SU-DHL-6 (cell line): ENCODE measurements around the gene POLR3H.

Source experiments
- H2AFZ ChIP-seq: fragments of 200-600 bp; sonication (generic); 2 replicates; pipeline ENCODE4 v1.6.1; 2014; ENCODE audit warnings: low read depth, mild to moderate bottlenecking, moderate library complexity, mixed read lengths, antibody characterized with exemption, low read length; ENCODE audit not compliant: severe bottlenecking
- H3F3A ChIP-seq: fragments of 200-600 bp; shearing (Covaris generic); 2 replicates; pipeline ENCODE4 v1.6.0; 2016; ENCODE audit warnings: antibody characterized with exemption, mild to moderate bottlenecking; ENCODE audit not compliant: insufficient read depth
- H3K27ac ChIP-seq: fragments of 200-600 bp; sonication (generic); 2 replicates; pipeline ENCODE4 v1.5.1; 2016; ENCODE audit warnings: low read depth, mild to moderate bottlenecking, low read length, moderate library complexity, mixed read lengths
- H3K27me3 ChIP-seq: fragments of 200-600 bp; sonication (generic), shearing (Covaris generic); 2 replicates; pipeline ENCODE4 v1.6.0; 2014; ENCODE audit warnings: mild to moderate bottlenecking, low read length
- H3K36me3 ChIP-seq: fragments of 200-600 bp; sonication (generic); 2 replicates; pipeline ENCODE4 v1.6.1; 2014; ENCODE audit warnings: mild to moderate bottlenecking, low read length, mixed read lengths
- H3K4me2 ChIP-seq: fragments of 300-600, 200-600 bp; shearing (Covaris generic), sonication (generic); 2 replicates; pipeline ENCODE4 v1.6.0; 2014; ENCODE audit warnings: low read length, low read depth, mild to moderate bottlenecking; ENCODE audit not compliant: poor library complexity, severe bottlenecking
- H3K4me3 ChIP-seq: fragments of 200-600 bp; sonication (generic); 2 replicates; pipeline ENCODE4 v1.5.1; 2014; ENCODE audit warnings: antibody characterized with exemption, low read length, mild to moderate bottlenecking, mixed read lengths; ENCODE audit not compliant: insufficient read depth, poor library complexity, severe bottlenecking
- H3K79me2 ChIP-seq: fragments of 200-600 bp; sonication (generic); 2 replicates; pipeline ENCODE4 v1.6.1; 2014; ENCODE audit warnings: mild to moderate bottlenecking, low read length, moderate library complexity; ENCODE audit not compliant: insufficient read depth
- H3K9ac ChIP-seq: fragments of 200-600 bp; sonication (generic); 2 replicates; pipeline ENCODE4 v1.7.0; 2014; ENCODE audit warnings: mild to moderate bottlenecking, low read length
- H3K9me2 ChIP-seq: fragments of 200-600 bp; sonication (generic); replicated peaks from 2 replicates; pipeline ENCODE4 v1.6.1; 2014; ENCODE audit warnings: low read length; ENCODE audit not compliant: insufficient read depth
- H3K9me3 ChIP-seq: fragments of 200-600 bp; sonication (generic); 2 replicates; pipeline ENCODE4 v1.6.1; 2014; ENCODE audit warnings: low read length, mixed read lengths; ENCODE audit not compliant: insufficient read depth
- H4K20me1 ChIP-seq: fragments of 200-600 bp; sonication (generic); 2 replicates; pipeline ENCODE4 v1.6.1; 2014; ENCODE audit warnings: low read depth, mild to moderate bottlenecking, antibody characterized with exemption, low read length, moderate library complexity, mixed read lengths
- CTCF ChIP-seq: fragments of 200-600 bp; sonication (generic); IDR thresholded peaks from one replicate; pipeline ENCODE4 v1.5.1; 2017; ENCODE audit warnings: antibody characterized with exemption, mild to moderate bottlenecking, low read length, moderate library complexity; ENCODE audit not compliant: insufficient read depth, poor library complexity, severe bottlenecking
- EZH2phosphoT487 ChIP-seq: fragments of 200-600 bp; sonication (generic), shearing (Covaris generic); conservative IDR thresholded peaks from 2 replicates; pipeline ENCODE4 v1.6.1; 2018; ENCODE audit warnings: mild to moderate bottlenecking, antibody characterized with exemption, low read length, moderate library complexity, mixed read lengths

The POLR3H gene

GRCh38 chr22:41478891-41479521, 65.3 kb downstream of the POLR3H start:
- H3K9me2 ChIP-seq: no peaks in the 10 kb centered on the region
- H3K27ac ChIP-seq: peak overlapping the region; percentile 27; the same call in 1 of the 2 replicates
- no peak overlapping the region for H3K9ac ChIP-seq
- TF ChIP-seq CTCF: no peak
- no peaks in the 10 kb centered on the region for H3K27me3 ChIP-seq
- H3K4me3 ChIP-seq: no peak overlapping the region
- H3K9me3 ChIP-seq: no peaks in the 10 kb centered on the region
- peaks cover 81% of the 10 kb centered on the region for H3K79me2 ChIP-seq
- H3K36me3 ChIP-seq: no peaks in the 10 kb centered on the region
- no peak overlapping the region for H3K4me2 ChIP-seq
- no peaks in the 10 kb centered on the region for H4K20me1 ChIP-seq
- no peak overlapping the region for H2AFZ ChIP-seq
- H3F3A ChIP-seq: peaks cover 2% of the 10 kb centered on the region; the same call in 1 of the 2 replicates

- Histone ChIP-seq H3K4me3 (no peak overlapping the region), H2AFZ (no peak overlapping the region), H3K36me3 (no peaks in the 10 kb centered on the region), H3K4me2 (no peak overlapping the region), H3K79me2 (peaks cover 81% of the 10 kb centered on the region), H3K9me3 (no peaks in the 10 kb centered on the region), H3K9me2 (no peaks in the 10 kb centered on the region), H3K27me3 (no peaks in the 10 kb centered on the region), H4K20me1 (no peaks in the 10 kb centered on the region), H3K27ac (peak overlapping the region; percentile 23; the same call in 1 of the 2 replicates), H3F3A (0 out of 2 replicates have a peak, but pooled peaks cover 2% of the 10 kb centered on the region), H3K9ac (no peak overlapping the region)
- no peak for TF ChIP-seq EZH2phosphoT487
- TF ChIP-seq CTCF: no peak
Measured at GRCh38 chr22:41478473-41478872, 65.8 kb downstream of the POLR3H start.
